ENCODE results near the gene BAIAP2.

Gene BAIAP2

DNA sequence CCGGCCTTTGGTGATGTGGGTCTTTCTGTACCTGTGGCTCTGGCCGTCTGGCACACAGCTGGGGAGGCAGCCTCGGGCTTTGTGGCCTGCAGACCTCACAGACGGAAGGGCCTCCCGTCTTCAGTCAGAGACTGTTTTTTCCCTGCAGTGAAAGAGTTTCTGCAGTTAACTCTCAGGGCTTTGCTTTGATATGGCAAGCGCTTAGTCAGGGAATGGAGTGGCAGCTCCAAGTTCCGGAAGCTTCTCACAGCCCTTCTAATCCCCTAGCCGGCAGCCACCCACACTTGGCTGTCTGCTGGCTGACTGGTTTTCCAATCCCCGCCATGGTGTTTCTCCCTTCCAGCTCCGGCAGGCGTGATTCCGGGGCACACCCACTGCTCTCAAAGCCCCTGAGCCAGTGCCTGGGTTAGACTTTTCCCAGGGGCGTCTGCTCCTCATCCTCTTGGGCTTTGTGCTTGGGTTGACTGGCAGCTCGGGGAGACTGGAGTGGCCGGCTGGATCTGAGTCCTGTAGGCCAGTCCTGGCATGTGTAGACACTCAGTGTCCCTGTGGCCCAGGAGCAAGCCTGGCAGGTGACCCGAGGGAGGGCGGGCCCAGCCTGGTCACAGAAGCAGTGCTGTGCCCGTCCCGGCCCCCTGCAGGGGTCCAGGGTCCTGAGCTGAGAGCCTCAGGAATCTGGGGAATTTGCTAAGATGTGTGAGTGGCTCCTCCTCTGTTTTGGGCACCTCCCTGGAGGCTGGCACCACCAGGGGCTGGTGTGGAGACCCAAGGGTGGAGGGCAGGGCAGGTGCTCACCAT lies 29.9 kb downstream of the BAIAP2 start:
- DNase-seq (ENCODE audit: low read depth in 2 of 2) = peak; percentile 39 to 77
- TF ChIP-seq, protein P1, sequence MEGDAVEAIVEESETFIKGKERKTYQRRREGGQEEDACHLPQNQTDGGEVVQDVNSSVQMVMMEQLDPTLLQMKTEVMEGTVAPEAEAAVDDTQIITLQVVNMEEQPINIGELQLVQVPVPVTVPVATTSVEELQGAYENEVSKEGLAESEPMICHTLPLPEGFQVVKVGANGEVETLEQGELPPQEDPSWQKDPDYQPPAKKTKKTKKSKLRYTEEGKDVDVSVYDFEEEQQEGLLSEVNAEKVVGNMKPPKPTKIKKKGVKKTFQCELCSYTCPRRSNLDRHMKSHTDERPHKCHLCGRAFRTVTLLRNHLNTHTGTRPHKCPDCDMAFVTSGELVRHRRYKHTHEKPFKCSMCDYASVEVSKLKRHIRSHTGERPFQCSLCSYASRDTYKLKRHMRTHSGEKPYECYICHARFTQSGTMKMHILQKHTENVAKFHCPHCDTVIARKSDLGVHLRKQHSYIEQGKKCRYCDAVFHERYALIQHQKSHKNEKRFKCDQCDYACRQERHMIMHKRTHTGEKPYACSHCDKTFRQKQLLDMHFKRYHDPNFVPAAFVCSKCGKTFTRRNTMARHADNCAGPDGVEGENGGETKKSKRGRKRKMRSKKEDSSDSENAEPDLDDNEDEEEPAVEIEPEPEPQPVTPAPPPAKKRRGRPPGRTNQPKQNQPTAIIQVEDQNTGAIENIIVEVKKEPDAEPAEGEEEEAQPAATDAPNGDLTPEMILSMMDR (IDR thresholded peaks at IDR 0.05; ENCODE audit: low read depth, low read length) = no peak
- no peak overlapping the region for H3K4me3 ChIP-seq (replicated peaks in 1 of 2; ENCODE audit: low read depth in 2 of 2, low read length in 2 of 2)

DNA sequence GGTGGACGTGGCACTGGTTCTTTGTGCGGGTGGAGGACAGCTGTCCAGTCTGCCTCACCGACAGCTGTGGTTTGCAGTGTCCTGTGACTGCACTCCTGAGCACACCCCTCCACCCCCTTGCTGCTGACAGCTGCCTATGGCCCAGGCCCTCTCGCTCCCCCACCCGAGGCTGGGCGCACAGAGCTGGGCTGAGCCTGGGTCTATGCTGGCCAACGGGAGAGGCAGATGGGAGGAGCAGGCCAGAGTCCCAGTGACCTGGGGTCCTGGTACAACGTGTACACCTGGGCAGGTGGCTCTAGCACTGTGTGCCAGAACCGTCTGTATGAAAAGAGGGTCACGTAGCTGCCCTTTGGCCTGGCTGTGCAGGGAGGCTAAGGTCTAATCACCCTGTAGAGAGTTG lies 30.5 kb downstream of the BAIAP2 start:
- H3K4me3 ChIP-seq (replicated peaks in 1 of 2; ENCODE audit: low read depth in 2 of 2, low read length in 2 of 2) = no peak overlapping the region
- TF ChIP-seq, protein P1 (IDR thresholded peaks at IDR 0.05; ENCODE audit: low read depth, low read length) = no peak
- no peak for DNase-seq (ENCODE audit: low read depth in 2 of 2)

GRCh38 chr17:81066072-81066471 lies 31.1 kb downstream of the BAIAP2 start:
- TF ChIP-seq, protein P1 (IDR thresholded peaks at IDR 0.05; ENCODE audit: low read depth, low read length) = no peak
- H3K4me3 ChIP-seq (replicated peaks in 1 of 2; ENCODE audit: low read depth in 2 of 2, low read length in 2 of 2) = no peak overlapping the region
- no peak for DNase-seq (ENCODE audit: low read depth in 2 of 2)

DNA sequence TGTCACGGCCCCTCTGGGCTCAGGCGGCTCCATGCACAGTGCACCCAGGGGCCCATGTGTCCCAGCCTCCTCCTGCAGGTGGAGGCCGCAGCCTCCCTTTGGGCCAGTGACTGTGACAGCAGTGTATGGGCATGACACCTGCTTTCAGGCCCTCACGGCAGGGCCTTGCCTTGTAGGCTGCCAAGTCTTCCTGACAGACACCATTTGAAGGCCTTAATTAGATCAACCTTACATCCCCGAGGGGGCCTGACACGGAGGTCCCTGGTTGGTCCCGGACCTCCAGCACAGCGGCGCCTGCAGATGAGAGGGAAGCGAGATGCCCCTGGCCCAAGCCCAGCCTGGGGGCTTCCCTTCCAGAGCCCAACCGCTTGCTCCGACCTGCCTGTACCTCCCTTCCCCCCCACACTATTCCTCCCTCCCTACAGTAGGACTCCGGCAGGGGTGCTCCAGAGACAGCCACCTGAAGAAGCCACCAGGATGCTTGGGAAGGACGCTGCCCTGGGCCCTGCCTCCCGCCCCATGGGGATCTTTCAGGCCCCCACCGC lies 31.9 kb downstream of the BAIAP2 start:
- H3K4me3 ChIP-seq (replicated peaks in 1 of 2; ENCODE audit: low read depth in 2 of 2, low read length in 2 of 2) = no peak overlapping the region
- no peak for DNase-seq (ENCODE audit: low read depth in 2 of 2)
- TF ChIP-seq, protein P1 (IDR thresholded peaks at IDR 0.05; ENCODE audit: low read depth, low read length) = no peak

GRCh38 chr17:81067391-81067811 lies 32.5 kb downstream of the BAIAP2 start:
- H3K4me3 ChIP-seq (replicated peaks in 1 of 2; ENCODE audit: low read depth in 2 of 2, low read length in 2 of 2) = no peak overlapping the region
- DNase-seq (ENCODE audit: low read depth in 2 of 2) = no peak
- TF ChIP-seq, protein P1 (IDR thresholded peaks at IDR 0.05; ENCODE audit: low read depth, low read length) = no peak

GRCh38 chr17:81068411-81069134 lies 33.6 kb downstream of the BAIAP2 start:
- no peak overlapping the region for H3K4me3 ChIP-seq (replicated peaks in 1 of 2; ENCODE audit: low read depth in 2 of 2, low read length in 2 of 2)
- DNase-seq (ENCODE audit: low read depth in 2 of 2) = no peak
- TF ChIP-seq, protein P1 (IDR thresholded peaks at IDR 0.05; ENCODE audit: low read depth, low read length) = no peak
